ENCODE data around the gene ZNF592.

Gene ZNF592

GRCh38 chr15:84748274-84749110, at the start of gene ZNF592:
Gene ZNF592 (plus strand): TSS chr15:84748592. CDS start chr15:84782676, 34,084 bp downstream.
- peak; percentile 81 for DNase-seq

- no peak for DNase-seq
Measured at GRCh38 chr15:84699538-84700191, 48.7 kb upstream of the ZNF592 start.

GRCh38 chr15:84702961-84703482, 45.4 kb upstream of the ZNF592 start:
- DNase-seq, result no peak

- no peak for DNase-seq
Measured at GRCh38 chr15:84703808-84704207, 44.6 kb upstream of the ZNF592 start.

- DNase-seq, result no peak
Measured at GRCh38 chr15:84714372-84714771, 34.0 kb upstream of the ZNF592 start.

- DNase-seq, result no peak
Measured at GRCh38 chr15:84714821-84715220, 33.6 kb upstream of the ZNF592 start.

- DNase-seq, result peak; percentile 75
Measured at GRCh38 chr15:84715441-84716035, 32.9 kb upstream of the ZNF592 start.

GRCh38 chr15:84716036-84716732, 32.2 kb upstream of the ZNF592 start, which contains the start of gene SEC11A:
Gene SEC11A (minus strand): TSS chr15:84716139. CDS start chr15:84716075, 64 bp downstream.
- peak; percentile 94 for DNase-seq

GRCh38 chr15:84721371-84721770, 27.0 kb upstream of the ZNF592 start:
- no peak for DNase-seq

GRCh38 chr15:84722628-84723027, 25.8 kb upstream of the ZNF592 start:
- no peak for DNase-seq

GRCh38 chr15:84725001-84725491, 23.3 kb upstream of the ZNF592 start:
- DNase-seq, result no peak

- DNase-seq, result no peak
Measured at GRCh38 chr15:84727429-84727828, 21.0 kb upstream of the ZNF592 start.

GRCh38 chr15:84731774-84732173, 16.6 kb upstream of the ZNF592 start:
- no peak for DNase-seq

GRCh38 chr15:84734794-84735479, 13.5 kb upstream of the ZNF592 start:
- peak; percentile 83 for DNase-seq

- peak; percentile 62 for DNase-seq
Measured at GRCh38 chr15:84735480-84736061, 12.8 kb upstream of the ZNF592 start.

- peak; percentile 82 for DNase-seq
Measured at GRCh38 chr15:84736375-84736774, 12.0 kb upstream of the ZNF592 start.

- DNase-seq, result no peak
Measured at GRCh38 chr15:84737005-84737404, 11.4 kb upstream of the ZNF592 start.

- DNase-seq, result no peak
Measured at GRCh38 chr15:84740691-84741090, 7.7 kb upstream of the ZNF592 start.

- no peak for DNase-seq
Measured at GRCh38 chr15:84741121-84741520, 7.3 kb upstream of the ZNF592 start.

- DNase-seq, result peak; percentile 82
Measured at GRCh38 chr15:84747416-84748273, 747 bp upstream of the ZNF592 start.
